HG03469 (cell line): Measurements from ENCODE around the gene AGGF1.
"Not testable (repeated sequence)": the region's sequence is repeated elsewhere in the genome, so short reads cannot be mapped to it uniquely, and the experiment has no call there.

Experiments used
- ATAC-seq: cut with Tn5 transposase; IDR thresholded peaks from one replicate; pipeline ENCODE4 v1.9.1; 2021; ENCODE audit warnings: mild to moderate bottlenecking, moderate library complexity, moderate number of reproducible peaks; ENCODE audit not compliant: unreplicated experiment

Gene AGGF1

GRCh38 chr5:77022511-77023417 lies 7.4 kb upstream of the AGGF1 start:
- ATAC-seq, result no peak

- no peak for ATAC-seq
Observed at GRCh38 chr5:77024490-77024889, 5.7 kb upstream of the AGGF1 start.

GRCh38 chr5:77028631-77029375 lies 1.4 kb upstream of the AGGF1 start:
- ATAC-seq, result no peak

- no peak for ATAC-seq
Observed at GRCh38 chr5:77029376-77029885, 773 bp upstream of the AGGF1 start.

GRCh38 chr5:77031891-77032290 lies 1.7 kb downstream of the AGGF1 start:
- no peak for ATAC-seq

GRCh38 chr5:77032635-77033034 lies 2.4 kb downstream of the AGGF1 start:
- ATAC-seq, result no peak

- ATAC-seq, result no peak
Observed at GRCh38 chr5:77033338-77033737, 3.1 kb downstream of the AGGF1 start.

GRCh38 chr5:77035950-77036349 lies 5.7 kb downstream of the AGGF1 start:
- no peak for ATAC-seq

- ATAC-seq, result no peak
Observed at GRCh38 chr5:77046416-77047073, 16.3 kb downstream of the AGGF1 start.

GRCh38 chr5:77064040-77064439 lies 33.8 kb downstream of the AGGF1 start:
- ATAC-seq, result no peak

- ATAC-seq, result no peak
Observed at GRCh38 chr5:77065256-77065655, 35.1 kb downstream of the AGGF1 start.

- ATAC-seq, result peak; percentile 21
Observed at GRCh38 chr5:77066184-77066583, 36.0 kb downstream of the AGGF1 start.

- ATAC-seq, result peak; percentile 53
Observed at GRCh38 chr5:77066823-77067442, 36.7 kb downstream of the AGGF1 start.

GRCh38 chr5:77073667-77074066 lies 43.5 kb downstream of the AGGF1 start:
- ATAC-seq, result no peak

GRCh38 chr5:77074745-77075144 lies 44.5 kb downstream of the AGGF1 start:
- no peak for ATAC-seq

- no peak for ATAC-seq
Observed at GRCh38 chr5:77076961-77077828, 47.0 kb downstream of the AGGF1 start.

- ATAC-seq, result no peak
Observed at GRCh38 chr5:77077829-77078176, 47.6 kb downstream of the AGGF1 start.

GRCh38 chr5:77080479-77080878 lies 50.3 kb downstream of the AGGF1 start:
- ATAC-seq, result not testable (repeated sequence)

- ATAC-seq, result no peak
Observed at GRCh38 chr5:77080905-77081304, 50.7 kb downstream of the AGGF1 start.

- no peak for ATAC-seq
Observed at GRCh38 chr5:77082280-77082679, 52.1 kb downstream of the AGGF1 start.
